Psoas muscle (tissue), 8 donors: ENCODE results near the gene UBE2E2. TPM values are rescaled to one million over a fixed set of nuclear protein-coding genes. Genes with fewer than 3 reads are reported as not detected.

Experiments used
- ATAC-seq, 4 donors: fragments of 200-7000 bp; cut with Tn5 transposase; one replicate each; pipeline ENCODE4 v1.9.1; 2020; ENCODE audit warnings: moderate library complexity in 3 of 4, mild to moderate bottlenecking in 2 of 4
- DNase-seq, 2 donors: peaks; one replicate each; pipeline ENCODE4 v3.0.0-alpha.2; 2020
- H3K27ac ChIP-seq: fragments of 200-600 bp; one replicate; pipeline ENCODE4 v1.8.0; 2022
- H3K27me3 ChIP-seq, 3 donors: fragments of 200-600 bp in 1 of 3; one replicate each; pipeline versions ENCODE4 v1.6.1 to v1.8.0; 2013 to 2022; ENCODE audit warnings: low read length in 2 of 3, mild to moderate bottlenecking in 2 of 3, moderate library complexity in 1 of 3; ENCODE audit not compliant: insufficient read depth in 3 of 3
- H3K36me3 ChIP-seq, 2 donors: fragments of 200-600 bp in 1 of 2; one replicate each; pipeline versions ENCODE4 v1.6.1 to v1.8.0; 2013 to 2022; ENCODE audit warnings: low read depth in 1 of 2, mild to moderate bottlenecking in 1 of 2, moderate library complexity in 1 of 2; ENCODE audit not compliant: insufficient read depth in 1 of 2
- H3K4me1 ChIP-seq: fragments of 200-600 bp; one replicate; pipeline ENCODE4 v1.8.0; 2022
- H3K4me3 ChIP-seq: fragments of 200-600 bp; one replicate; pipeline ENCODE4 v1.8.0; 2022; ENCODE audit warnings: mild to moderate bottlenecking
- H3K9me3 ChIP-seq: fragments of 200-600 bp; one replicate; pipeline ENCODE4 v1.8.0; 2022
- CTCF ChIP-seq: fragments of 200-600 bp; IDR thresholded peaks from one replicate; pipeline ENCODE4 v1.8.0; 2022; ENCODE audit warnings: antibody characterized with exemption
- WGBS, 3 donors: extraction: QIAGEN DNeasy Blood & Tissue Kit; methylation state at CpG; one replicate each; pipeline versions ENCODE4 v1.1.6 to v1.1.7; 2013; 5-methylcytosine and 5-hydroxymethylcytosine counted together
- intact Hi-C, 2 donors: fragments of 100-400 bp; cut with DNase I; formaldehyde crosslinking; loops; one replicate each; pipeline versions ENCODE4 v1.11.0 to v1.14.2; 2022
- polyA plus RNA-seq, 3 donors: library from polyadenylated mRNA; stranded (reverse); fragments of 200-250 nt; gene quantifications; one replicate each; pipeline ENCODE4 v1.2.3, GENCODE V29; 2013
- total RNA-seq, 4 donors: library from RNA; stranded (reverse); fragmentation: NEBNext Ultra II Directional in 2 of 4; extraction: Animal tissue kit (Norgen Biotek cat#: 25700) in 2 of 4; gene quantifications; one replicate each; pipeline versions ENCODE4 v1.2.1 to v1.2.4, GENCODE V29; 2021 to 2023
- donor health status: healthy with polysubstance abuse.
- donor health status: DM: no; HTN: no; CAD: no; lungs with moderate emphysema.
- donor health status: Bipolar disorder and iron deficiency.
- donor health status: healthy.
- donor health status: DM: yes; HTN: yes; CAD: no.
- donor health status: DM: no; HTN: no; CAD: no.
- donor health status: DM: no; HTN: no; CAD: no.
- donor health status: DM: yes; HTN: yes; CAD: no.

The UBE2E2 gene
- total and polyA plus RNA-seq, 7 donors, result 12.9 to 38.2 (median 34.0) TPM

GRCh38 chr3:23591374-23591773 lies 388.2 kb downstream of the UBE2E2 start:
- Histone ChIP-seq H3K9me3 (no peaks in the 10 kb centered on the region), H3K27ac (no peak overlapping the region), H3K4me1 (peaks cover 13% of the 10 kb centered on the region), H3K4me3 (no peak overlapping the region), H3K36me3 (no peaks in the 10 kb centered on the region), H3K27me3 (no peaks in the 10 kb centered on the region)
- ATAC-seq, result no peak
- 92 to 95% (median 93%) methylated on average over 2 of the region's 2 CpGs for WGBS, 3 donors
- no peak for DNase-seq
- TF ChIP-seq CTCF, result no peak
- intact Hi-C loops, result no loop called here

- Histone ChIP-seq H3K27me3 (no peaks in the 10 kb centered on the region), H3K27ac (no peak overlapping the region), H3K9me3 (no peaks in the 10 kb centered on the region), H3K36me3 (no peaks in the 10 kb centered on the region), H3K4me3 (no peak overlapping the region), H3K4me1 (peaks cover 13% of the 10 kb centered on the region)
- TF ChIP-seq CTCF, result no peak
- DNase-seq (no peak), ATAC-seq (no peak)
- intact Hi-C loops, result no loop called here
- 80 to 83% (median 80%) methylated on average over 5 of the region's 5 CpGs for WGBS, 3 donors
Measured at GRCh38 chr3:23592961-23593931, 390.1 kb downstream of the UBE2E2 start.

DNA sequence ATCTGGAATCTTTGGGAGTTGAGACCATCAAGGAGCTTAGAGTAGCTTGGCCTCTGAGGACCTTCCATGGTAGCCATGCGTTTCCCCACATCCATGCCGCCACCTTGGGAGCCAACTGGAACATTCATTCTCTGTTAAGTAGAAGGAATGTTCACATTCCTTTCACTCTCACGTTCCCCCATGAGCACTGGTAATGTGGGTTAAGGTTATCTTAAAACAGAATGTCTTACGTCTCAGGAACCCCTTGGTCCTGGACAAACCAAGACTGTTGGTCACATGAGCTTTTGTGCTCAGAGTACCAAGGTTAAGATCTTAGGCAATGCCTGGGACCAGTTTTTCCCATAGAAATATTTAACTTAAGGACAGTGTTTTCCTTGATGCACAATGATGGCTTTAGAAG lies 390.9 kb downstream of the UBE2E2 start:
- intact Hi-C loops, result no loop called here
- peaks cover 13% of the 10 kb centered on the region for H3K4me1 ChIP-seq
- ATAC-seq (no peak), DNase-seq (no peak)
- no peak for TF ChIP-seq CTCF
- H3K27ac ChIP-seq, result no peak overlapping the region
- H3K36me3 ChIP-seq, result no peaks in the 10 kb centered on the region
- H3K4me3 ChIP-seq, result no peak overlapping the region
- 64 to 67% (median 64%) methylated on average over 4 of the region's 4 CpGs for WGBS, 3 donors
- H3K27me3 ChIP-seq, result no peaks in the 10 kb centered on the region
- no peaks in the 10 kb centered on the region for H3K9me3 ChIP-seq

- DNase-seq (no peak), ATAC-seq (peak; percentile 49 to 82 (median 70))
- peak; percentile 21 for TF ChIP-seq CTCF
- WGBS, 3 donors, result 32 to 39% (median 35%) methylated on average over 5 of the region's 5 CpGs
- no peaks in the 10 kb centered on the region for H3K36me3 ChIP-seq
- H3K9me3 ChIP-seq, result no peaks in the 10 kb centered on the region
- no peak overlapping the region for H3K4me3 ChIP-seq
- H3K27me3 ChIP-seq, result no peaks in the 10 kb centered on the region
- H3K4me1 ChIP-seq, result peaks cover 23% of the 10 kb centered on the region
- no peak overlapping the region for H3K27ac ChIP-seq
- intact Hi-C loops, result no loop called here
Measured at GRCh38 chr3:23594894-23595670, 392.0 kb downstream of the UBE2E2 start.
